ENCODE results near the gene BTG3.

BTG3 gene

DNA sequence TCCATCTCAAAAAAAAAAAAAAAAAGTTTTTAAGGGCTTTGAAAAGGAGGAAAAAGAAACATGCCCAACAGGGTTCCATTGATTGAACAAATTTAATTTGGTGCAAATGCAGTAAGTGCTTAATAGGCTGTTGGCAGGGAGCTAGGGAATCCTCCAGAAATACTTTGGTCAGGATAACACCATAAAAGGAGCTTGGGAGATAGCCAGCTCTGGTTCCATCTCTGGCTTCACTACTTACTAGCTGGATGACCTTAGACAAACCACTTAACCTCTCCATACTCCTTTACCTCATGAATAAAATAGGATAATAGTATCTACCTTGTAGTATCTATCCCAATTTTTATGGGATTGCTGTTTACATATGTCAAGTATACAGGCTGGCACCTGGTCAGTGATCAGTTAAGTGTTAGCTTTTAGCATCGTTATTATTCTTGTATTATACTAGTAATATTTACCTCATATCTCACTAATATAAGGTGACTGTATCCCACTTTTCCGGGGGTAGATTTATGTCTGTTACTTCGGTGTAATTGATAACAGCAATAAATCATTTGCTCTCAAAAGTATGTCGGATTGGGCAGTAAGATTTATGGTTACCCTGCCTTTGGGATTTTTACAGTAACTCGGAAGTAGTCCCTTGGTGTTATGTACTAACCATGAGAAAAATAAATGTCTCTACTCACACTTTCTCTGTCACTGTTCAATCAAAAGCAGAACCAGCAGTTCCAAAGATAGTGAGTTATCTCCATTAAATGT lies 36.4 kb downstream of the BTG3 start:
- H3K27me3 Mint-ChIP-seq = no peaks in the 10 kb centered on the region
- H3K4me1 Mint-ChIP-seq = no peaks in the 10 kb centered on the region
- no peak overlapping the region for H3K4me3 Mint-ChIP-seq
- DNase-seq = no peak
- no peaks in the 10 kb centered on the region for H3K9me3 Mint-ChIP-seq
- no peak overlapping the region for H3K27ac Mint-ChIP-seq
- no peaks in the 10 kb centered on the region for H3K36me3 Mint-ChIP-seq
- CTCF ChIA-PET = interaction anchor here (1.4 kb wide), 1 partner anchor 9 kb away, joined by 4 read pairs; no protein-coding TSS in a partner anchor

- H3K4me3 Mint-ChIP-seq = no peak overlapping the region
- CTCF ChIA-PET = no interaction called here
Measured at GRCh38 chr21:17575076-17575475, 37.6 kb downstream of the BTG3 start.

GRCh38 chr21:17572431-17572830 lies 40.3 kb downstream of the BTG3 start:
- no peaks in the 10 kb centered on the region for H3K4me1 Mint-ChIP-seq
- no peak overlapping the region for H3K27ac Mint-ChIP-seq
- CTCF ChIA-PET = no interaction called here

More at GRCh38 chr21:17575076-17575475, 37.6 kb downstream of the BTG3 start:
- no peaks in the 10 kb centered on the region for H3K4me1 Mint-ChIP-seq
- no peak overlapping the region for H3K27ac Mint-ChIP-seq
- H3K36me3 Mint-ChIP-seq = no peaks in the 10 kb centered on the region
- DNase-seq = no peak
- no peaks in the 10 kb centered on the region for H3K9me3 Mint-ChIP-seq
- H3K27me3 Mint-ChIP-seq = no peaks in the 10 kb centered on the region

GRCh38 chr21:17570786-17571185 lies 41.9 kb downstream of the BTG3 start:
- no peak for DNase-seq
- H3K36me3 Mint-ChIP-seq = no peaks in the 10 kb centered on the region
- no peaks in the 10 kb centered on the region for H3K4me1 Mint-ChIP-seq
- H3K4me3 Mint-ChIP-seq = no peak overlapping the region
- no peaks in the 10 kb centered on the region for H3K9me3 Mint-ChIP-seq
- no peaks in the 10 kb centered on the region for H3K27me3 Mint-ChIP-seq
- H3K27ac Mint-ChIP-seq = no peak overlapping the region
- CTCF ChIA-PET = interaction anchor here (2.9 kb wide), 1 partner anchor 14 kb away, joined by 8 read pairs; no protein-coding TSS in a partner anchor

More at GRCh38 chr21:17572431-17572830, 40.3 kb downstream of the BTG3 start:
- Mint-ChIP-seq H3K36me3 (no peaks in the 10 kb centered on the region), H3K4me3 (no peak overlapping the region), H3K27me3 (no peaks in the 10 kb centered on the region), H3K9me3 (no peaks in the 10 kb centered on the region)
- DNase-seq = no peak

DNA sequence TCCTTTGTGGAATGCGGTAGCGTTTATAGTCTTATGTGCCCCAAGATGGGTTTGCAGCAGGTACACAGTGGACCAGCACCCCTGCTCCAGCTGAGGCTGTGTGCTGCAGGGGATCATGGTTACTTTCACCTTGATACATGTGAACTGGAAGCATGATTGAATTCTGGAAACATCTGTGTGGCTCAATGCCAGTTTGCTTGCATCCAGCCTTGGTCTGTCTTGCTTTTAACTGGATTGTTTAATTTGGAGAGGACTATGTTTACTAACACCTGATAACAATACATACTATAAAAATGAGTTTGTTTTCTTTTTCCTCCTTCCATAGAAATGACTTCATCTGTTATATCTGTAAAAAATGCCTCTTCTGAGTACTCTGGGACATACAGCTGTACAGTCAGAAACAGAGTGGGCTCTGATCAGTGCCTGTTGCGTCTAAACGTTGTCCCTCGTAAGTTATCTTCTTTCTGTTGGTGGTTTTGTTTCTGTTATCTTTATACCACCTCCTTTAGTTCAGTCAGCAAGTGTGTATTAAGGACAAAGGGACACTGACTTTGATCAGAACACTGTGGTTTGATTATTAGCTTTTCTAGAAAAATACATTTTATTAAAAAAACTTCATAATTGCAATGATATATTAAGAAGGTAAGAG lies 52.2 kb downstream of the BTG3 start:
- no peaks in the 10 kb centered on the region for H3K36me3 Mint-ChIP-seq
- H3K9me3 Mint-ChIP-seq = no peaks in the 10 kb centered on the region
- no peaks in the 10 kb centered on the region for H3K27me3 Mint-ChIP-seq
- DNase-seq = no peak
- no peaks in the 10 kb centered on the region for H3K4me1 Mint-ChIP-seq
- H3K4me3 Mint-ChIP-seq = no peak overlapping the region
- CTCF ChIA-PET = no interaction called here
- no peak overlapping the region for H3K27ac Mint-ChIP-seq

DNA sequence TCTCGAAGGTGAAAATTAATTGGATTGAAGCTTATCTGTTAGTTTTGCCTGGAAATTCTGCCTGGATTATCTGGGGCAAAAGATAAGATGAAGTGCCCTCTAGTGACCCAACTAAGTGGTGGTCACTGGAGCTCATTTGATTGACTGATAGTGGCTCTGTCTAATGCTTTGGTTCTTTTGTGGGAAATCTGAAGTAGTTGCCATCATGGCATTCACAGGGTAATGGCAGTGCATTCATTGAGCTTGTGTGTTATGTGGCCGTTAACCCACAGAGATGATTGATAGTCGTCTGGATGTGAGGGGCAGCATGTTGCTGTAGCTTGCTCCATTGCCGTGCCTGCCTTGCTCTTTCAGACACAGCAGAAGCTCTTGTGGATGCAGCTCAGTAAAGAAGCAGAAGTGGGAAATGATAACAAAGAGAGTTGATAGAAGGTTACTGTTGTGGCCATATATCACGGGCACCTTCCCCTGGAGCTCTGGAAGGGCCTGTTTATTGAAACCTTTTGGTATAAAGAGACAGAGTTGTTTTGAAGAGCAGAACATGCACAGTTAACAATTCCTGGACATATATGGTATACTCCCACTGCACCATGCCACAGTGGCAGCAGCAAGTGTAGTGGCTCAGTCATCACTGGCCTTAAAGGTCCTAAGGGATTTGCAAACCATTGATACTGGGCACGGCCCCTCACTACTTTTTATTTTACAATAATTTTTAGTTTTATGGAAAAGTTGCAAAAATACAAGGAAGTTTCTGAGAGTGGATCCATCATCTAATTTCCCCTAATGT lies 57.8 kb downstream of the BTG3 start:
- CTCF ChIA-PET = interaction anchor here (0.9 to 1.3 kb wide), 2 partner anchors 13 to 168 kb away, joined by 3 to 11 read pairs; no protein-coding TSS in a partner anchor
- no peaks in the 10 kb centered on the region for H3K9me3 Mint-ChIP-seq
- no peaks in the 10 kb centered on the region for H3K36me3 Mint-ChIP-seq
- no peak for DNase-seq
- no peaks in the 10 kb centered on the region for H3K4me1 Mint-ChIP-seq
- no peak overlapping the region for H3K4me3 Mint-ChIP-seq
- H3K27ac Mint-ChIP-seq = no peak overlapping the region
- no peaks in the 10 kb centered on the region for H3K27me3 Mint-ChIP-seq

- Mint-ChIP-seq H3K4me3 (no peak overlapping the region), H3K9me3 (no peaks in the 10 kb centered on the region), H3K36me3 (no peaks in the 10 kb centered on the region), H3K4me1 (no peaks in the 10 kb centered on the region), H3K27me3 (no peaks in the 10 kb centered on the region), H3K27ac (no peak overlapping the region)
- DNase-seq = no peak
- CTCF ChIA-PET = interaction anchor here (0.9 to 1.3 kb wide), 2 partner anchors 12 to 167 kb away, joined by 3 to 11 read pairs; no protein-coding TSS in a partner anchor
Measured at GRCh38 chr21:17554120-17554519, 58.6 kb downstream of the BTG3 start.

GRCh38 chr21:17552410-17552809 lies 60.3 kb downstream of the BTG3 start:
- no peaks in the 10 kb centered on the region for H3K4me1 Mint-ChIP-seq
- DNase-seq = no peak
- no peaks in the 10 kb centered on the region for H3K9me3 Mint-ChIP-seq
- CTCF ChIA-PET = interaction anchor here (1.0 kb wide), 1 partner anchor 41 kb away, joined by 3 read pairs; no protein-coding TSS in a partner anchor
- no peak overlapping the region for H3K27ac Mint-ChIP-seq
- no peak overlapping the region for H3K4me3 Mint-ChIP-seq
- H3K27me3 Mint-ChIP-seq = no peaks in the 10 kb centered on the region
- no peaks in the 10 kb centered on the region for H3K36me3 Mint-ChIP-seq

- no peak overlapping the region for H3K4me3 Mint-ChIP-seq
- H3K27me3 Mint-ChIP-seq = no peaks in the 10 kb centered on the region
- no peaks in the 10 kb centered on the region for H3K9me3 Mint-ChIP-seq
- DNase-seq = no peak
- H3K36me3 Mint-ChIP-seq = no peaks in the 10 kb centered on the region
- CTCF ChIA-PET = no interaction called here
- H3K27ac Mint-ChIP-seq = no peak overlapping the region
- H3K4me1 Mint-ChIP-seq = no peaks in the 10 kb centered on the region
Measured at GRCh38 chr21:17550671-17551308, 61.9 kb downstream of the BTG3 start.

- Mint-ChIP-seq H3K4me3 (no peak overlapping the region), H3K27me3 (no peaks in the 10 kb centered on the region), H3K4me1 (no peaks in the 10 kb centered on the region), H3K9me3 (no peaks in the 10 kb centered on the region), H3K27ac (no peak overlapping the region), H3K36me3 (no peaks in the 10 kb centered on the region)
- DNase-seq = no peak
- CTCF ChIA-PET = no interaction called here
Measured at GRCh38 chr21:17548262-17548661, 64.4 kb downstream of the BTG3 start.

DNA sequence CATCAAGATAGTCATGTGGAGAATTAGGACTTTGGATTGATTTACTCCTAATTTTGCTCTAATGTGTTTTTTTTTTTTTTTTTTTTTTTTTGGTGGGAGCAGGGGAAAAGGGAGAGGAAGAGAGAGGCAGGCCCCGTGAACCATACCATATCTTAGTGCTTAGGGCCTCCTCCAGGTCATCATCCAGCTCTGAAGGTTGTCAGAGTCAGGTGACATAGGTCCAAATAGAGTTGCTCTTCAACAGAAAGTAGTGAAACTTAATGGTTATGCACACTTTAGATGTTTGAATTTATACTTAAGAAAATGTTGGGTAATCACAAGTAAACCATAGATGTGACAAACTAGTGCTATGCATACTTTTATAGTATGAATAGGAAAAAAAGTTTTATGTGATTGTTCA lies 67.7 kb downstream of the BTG3 start:
- Mint-ChIP-seq H3K27ac (no peak overlapping the region), H3K27me3 (no peaks in the 10 kb centered on the region), H3K9me3 (no peaks in the 10 kb centered on the region), H3K36me3 (no peaks in the 10 kb centered on the region), H3K4me3 (no peak overlapping the region), H3K4me1 (no peaks in the 10 kb centered on the region)
- CTCF ChIA-PET = no interaction called here
- DNase-seq = no peak
